BJ (cell line): ENCODE data around the gene DENND2A. TPM values are rescaled to one million over a fixed set of nuclear protein-coding genes. Genes with fewer than 3 reads are reported as not detected.
"Not testable (repeated sequence)": the region's sequence is repeated elsewhere in the genome, so short reads cannot be mapped to it uniquely, and the experiment has no call there.

Source experiments
- CTCF ChIA-PET: fragments of 350-600 bp; formaldehyde crosslinking; extraction: SDS; loops from one replicate; lab custom pipeline; 2021; ENCODE audit warnings: antibody characterized with exemption, inconsistent platforms; lab: Yijun Ruan, JAX
- POLR2A ChIA-PET: fragments of 300-600 bp; sonication (Branson Sonifier 250); formaldehyde crosslinking; extraction: SDS; loops from one replicate; lab custom pipeline; 2021; ENCODE audit warnings: antibody characterized with exemption; lab: Charles Lee
- DNase-seq: peaks from one replicate; pipeline ENCODE4 v3.0.0-alpha.2; 2011; ENCODE audit warnings: low read depth
- H3K27me3 ChIP-seq: 2 replicates; pipeline ENCODE4 v1.6.0; 2011; ENCODE audit warnings: low read length; ENCODE audit not compliant: control insufficient read depth, insufficient read depth
- H3K36me3 ChIP-seq: 2 replicates; pipeline ENCODE4 v1.5.1; 2011; ENCODE audit warnings: low read length; ENCODE audit not compliant: control insufficient read depth, insufficient read depth
- H3K4me3 ChIP-seq: 2 replicates; pipeline ENCODE4 v1.5.1; 2011; ENCODE audit warnings: low read depth, mild to moderate bottlenecking, control low read depth, low read length
- polyA plus RNA-seq: library from polyadenylated mRNA; depleted of rRNA; stranded (reverse); fragments of >200 nt; gene quantifications from 2 replicates; pipeline ENCODE4 v1.2.3, GENCODE V29; 2011
- TF ChIP-seq, protein P1 (sequence below): IDR thresholded peaks from 2 replicates; pipeline ENCODE4 v1.5.1; 2011; ENCODE audit warnings: low read depth, mild to moderate bottlenecking, control low read depth, inconsistent platforms, low read length, moderate library complexity; ENCODE audit not compliant: insufficient read depth

The DENND2A gene
- polyA plus RNA-seq, 1 experiment = 3.3 TPM

- Histone ChIP-seq H3K36me3 (no peaks in the 10 kb centered on the region), H3K4me3 (no peak overlapping the region), H3K27me3 (no peaks in the 10 kb centered on the region)
- ChIA-PET POLR2A (no interaction called here), CTCF (interaction anchor here (1.3 kb wide), 1 partner anchor 118 kb away, joined by 6 read pairs; no protein-coding TSS in a partner anchor)
- TF ChIP-seq, protein P1, sequence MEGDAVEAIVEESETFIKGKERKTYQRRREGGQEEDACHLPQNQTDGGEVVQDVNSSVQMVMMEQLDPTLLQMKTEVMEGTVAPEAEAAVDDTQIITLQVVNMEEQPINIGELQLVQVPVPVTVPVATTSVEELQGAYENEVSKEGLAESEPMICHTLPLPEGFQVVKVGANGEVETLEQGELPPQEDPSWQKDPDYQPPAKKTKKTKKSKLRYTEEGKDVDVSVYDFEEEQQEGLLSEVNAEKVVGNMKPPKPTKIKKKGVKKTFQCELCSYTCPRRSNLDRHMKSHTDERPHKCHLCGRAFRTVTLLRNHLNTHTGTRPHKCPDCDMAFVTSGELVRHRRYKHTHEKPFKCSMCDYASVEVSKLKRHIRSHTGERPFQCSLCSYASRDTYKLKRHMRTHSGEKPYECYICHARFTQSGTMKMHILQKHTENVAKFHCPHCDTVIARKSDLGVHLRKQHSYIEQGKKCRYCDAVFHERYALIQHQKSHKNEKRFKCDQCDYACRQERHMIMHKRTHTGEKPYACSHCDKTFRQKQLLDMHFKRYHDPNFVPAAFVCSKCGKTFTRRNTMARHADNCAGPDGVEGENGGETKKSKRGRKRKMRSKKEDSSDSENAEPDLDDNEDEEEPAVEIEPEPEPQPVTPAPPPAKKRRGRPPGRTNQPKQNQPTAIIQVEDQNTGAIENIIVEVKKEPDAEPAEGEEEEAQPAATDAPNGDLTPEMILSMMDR = no peak
- no peak for DNase-seq
Observed at GRCh38 chr7:140635816-140636215, 4.8 kb downstream of the DENND2A start.

DNA sequence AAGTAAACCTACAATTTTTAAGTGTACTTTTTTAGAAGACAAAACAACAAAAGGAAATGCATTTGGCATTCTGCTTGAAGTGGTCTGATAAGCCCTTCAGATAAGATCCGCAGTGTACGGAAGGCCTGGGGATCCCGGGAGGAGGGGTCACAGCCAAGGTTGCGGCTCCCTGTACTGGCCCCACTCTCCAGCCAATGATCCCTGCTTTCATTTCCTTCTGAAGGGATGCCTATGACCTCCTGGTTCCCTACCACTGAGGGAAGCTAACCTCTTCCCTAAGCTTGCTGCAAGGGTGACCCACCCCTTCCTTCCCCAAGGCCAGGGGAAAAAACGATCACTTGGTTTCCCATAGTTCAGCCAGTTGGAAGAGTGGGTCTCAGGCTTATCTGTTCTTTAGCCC, 5.3 kb downstream of the DENND2A start:
- TF ChIP-seq, protein P1 = no peak
- H3K36me3 ChIP-seq = no peaks in the 10 kb centered on the region
- no peak overlapping the region for H3K4me3 ChIP-seq
- POLR2A ChIA-PET = no interaction called here
- H3K27me3 ChIP-seq = no peaks in the 10 kb centered on the region
- CTCF ChIA-PET = interaction anchor here (1.3 kb wide), 1 partner anchor 118 kb away, joined by 6 read pairs; no protein-coding TSS in a partner anchor
- DNase-seq = no peak

- H3K4me3 ChIP-seq = no peak overlapping the region
- no peaks in the 10 kb centered on the region for H3K36me3 ChIP-seq
- ChIA-PET POLR2A (no interaction called here), CTCF (no interaction called here)
- no peaks in the 10 kb centered on the region for H3K27me3 ChIP-seq
- no peak for DNase-seq
- TF ChIP-seq, protein P1 = no peak
Observed at GRCh38 chr7:140631602-140632001, 9.0 kb downstream of the DENND2A start.

DNA sequence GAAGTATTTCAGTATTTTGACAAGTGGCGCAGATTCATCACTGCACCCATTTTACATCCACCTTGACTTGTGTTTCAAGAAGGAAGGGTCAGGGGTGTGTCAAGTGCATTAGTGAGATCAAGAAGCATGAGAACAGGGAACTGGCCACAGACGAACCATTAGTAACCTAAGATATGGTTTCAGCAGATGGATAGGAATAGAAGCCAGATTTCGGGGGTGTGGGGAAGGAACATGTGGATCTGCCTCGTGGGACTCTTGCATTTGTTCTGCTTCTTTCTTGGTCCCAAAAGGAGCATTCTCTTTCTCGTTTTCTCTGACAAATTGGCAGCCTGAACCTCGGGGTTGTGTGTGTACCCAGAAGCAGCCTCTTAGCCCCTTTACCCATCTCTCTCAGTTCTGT, 9.6 kb downstream of the DENND2A start:
- ChIA-PET CTCF (no interaction called here), POLR2A (no interaction called here)
- H3K4me3 ChIP-seq = no peak overlapping the region
- DNase-seq = no peak
- TF ChIP-seq, protein P1 = no peak
- H3K27me3 ChIP-seq = no peaks in the 10 kb centered on the region
- H3K36me3 ChIP-seq = no peaks in the 10 kb centered on the region

DNA sequence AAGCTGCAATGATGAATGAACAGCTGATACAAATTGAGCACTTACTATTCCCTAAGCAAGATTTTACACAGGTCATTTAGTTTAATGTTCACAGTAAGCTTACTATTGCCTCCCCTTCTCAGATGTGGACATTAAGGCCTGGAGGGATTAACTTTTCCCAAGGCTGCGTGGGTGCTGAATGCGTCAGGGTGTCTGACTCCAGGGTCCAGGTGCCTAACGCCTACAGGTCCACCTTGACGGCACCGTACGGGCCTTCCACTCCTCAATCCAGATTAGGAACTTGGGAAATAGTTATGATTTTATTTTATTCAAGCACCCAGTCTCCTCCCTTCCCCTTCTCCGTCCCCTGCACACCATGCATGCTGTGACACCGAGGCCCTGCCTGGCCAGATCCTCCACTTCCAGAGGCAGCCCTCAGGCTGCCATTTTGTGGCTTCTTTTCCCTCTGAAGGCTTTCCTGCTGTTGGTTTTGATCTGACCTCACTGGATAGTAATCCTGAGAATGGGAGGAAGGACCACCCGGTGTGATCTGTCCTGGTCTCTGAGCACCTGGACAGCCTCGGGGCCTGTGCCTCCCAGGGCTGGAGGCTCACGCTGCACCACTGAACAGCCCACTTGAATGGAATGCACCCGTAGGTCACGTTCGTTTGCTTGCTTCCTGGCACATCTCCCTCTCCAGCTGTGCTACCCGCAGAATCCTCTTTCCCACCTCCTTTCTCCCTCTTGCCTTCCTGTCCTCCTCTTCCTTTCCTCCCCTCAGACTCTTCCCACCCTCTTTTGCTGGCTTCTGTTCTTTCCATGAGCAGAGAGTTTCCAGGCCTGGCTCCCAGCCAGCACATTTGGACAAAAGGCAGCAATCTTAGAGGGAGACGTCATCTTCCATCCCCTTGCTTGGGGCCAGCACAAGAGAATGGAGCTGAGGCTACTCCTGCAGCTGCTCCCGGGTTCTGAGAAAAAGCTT, 14.4 kb downstream of the DENND2A start:
- POLR2A ChIA-PET = interaction anchor here (0.6 kb wide), 1 partner anchor 50 kb away, joined by 8 read pairs; no protein-coding TSS in a partner anchor
- CTCF ChIA-PET = interaction anchor here (1.1 to 1.3 kb wide), 3 partner anchors 21 to 108 kb away, joined by 3 to 6 read pairs (median 4); no protein-coding TSS in a partner anchor
- TF ChIP-seq, protein P1 = no peak
- H3K36me3 ChIP-seq = no peaks in the 10 kb centered on the region
- no peaks in the 10 kb centered on the region for H3K27me3 ChIP-seq
- peak; percentile 97 for DNase-seq
- H3K4me3 ChIP-seq = no peak overlapping the region

GRCh38 chr7:140625192-140625558, 15.4 kb downstream of the DENND2A start:
- H3K4me3 ChIP-seq, DNase-seq, POLR2A ChIA-PET, H3K27me3 ChIP-seq, H3K36me3 ChIP-seq: not testable (repeated sequence)
- CTCF ChIA-PET = interaction anchor here (1.3 kb wide), 1 partner anchor 20 kb away, joined by 3 read pairs; no protein-coding TSS in a partner anchor
